Measurements from ENCODE around the gene TIAM1.

Gene TIAM1

GRCh38 chr21:31203431-31204054 is 140.5 kb downstream of the TIAM1 start:
- DNase-seq (ENCODE audit: low read depth in 2 of 2) = no peak

GRCh38 chr21:31201548-31201947 is 142.5 kb downstream of the TIAM1 start:
- DNase-seq (ENCODE audit: low read depth in 2 of 2) = no peak

- no peak for DNase-seq (ENCODE audit: low read depth in 2 of 2)
Measured at GRCh38 chr21:31201144-31201543, 142.9 kb downstream of the TIAM1 start.

GRCh38 chr21:31198575-31198974 is 145.5 kb downstream of the TIAM1 start:
- no peak for DNase-seq (ENCODE audit: low read depth in 2 of 2)

GRCh38 chr21:31196724-31197123 is 147.3 kb downstream of the TIAM1 start:
- no peak for DNase-seq (ENCODE audit: low read depth in 2 of 2)

GRCh38 chr21:31195334-31196015 is 148.6 kb downstream of the TIAM1 start:
- DNase-seq (ENCODE audit: low read depth in 2 of 2) = no peak

- no peak for DNase-seq (ENCODE audit: low read depth in 2 of 2)
Measured at GRCh38 chr21:31194510-31195293, 149.4 kb downstream of the TIAM1 start.

- DNase-seq (ENCODE audit: low read depth in 2 of 2) = no peak
Measured at GRCh38 chr21:31193761-31194160, 150.3 kb downstream of the TIAM1 start.

GRCh38 chr21:31191553-31191952 is 152.5 kb downstream of the TIAM1 start:
- DNase-seq (ENCODE audit: low read depth in 2 of 2) = no peak

GRCh38 chr21:31190516-31190915 is 153.5 kb downstream of the TIAM1 start:
- DNase-seq (ENCODE audit: low read depth in 2 of 2) = no peak

- no peak for DNase-seq (ENCODE audit: low read depth in 2 of 2)
Measured at GRCh38 chr21:31187499-31187898, 156.6 kb downstream of the TIAM1 start.

- DNase-seq (ENCODE audit: low read depth in 2 of 2) = no peak
Measured at GRCh38 chr21:31186916-31187315, 157.1 kb downstream of the TIAM1 start.

GRCh38 chr21:31185663-31186062 is 158.4 kb downstream of the TIAM1 start:
- no peak for DNase-seq (ENCODE audit: low read depth in 2 of 2)

- DNase-seq (ENCODE audit: low read depth in 2 of 2) = no peak
Measured at GRCh38 chr21:31184876-31185275, 159.2 kb downstream of the TIAM1 start.

- peak in 1 of 2 donors; percentile 53 for DNase-seq (ENCODE audit: low read depth in 2 of 2)
Measured at GRCh38 chr21:31184459-31184858, 159.6 kb downstream of the TIAM1 start.

- DNase-seq (ENCODE audit: low read depth in 2 of 2) = peak in 1 of 2 donors; percentile 35
Measured at GRCh38 chr21:31182231-31183140, 161.6 kb downstream of the TIAM1 start.

GRCh38 chr21:31181082-31181750 is 162.8 kb downstream of the TIAM1 start:
- DNase-seq (ENCODE audit: low read depth in 2 of 2) = no peak

GRCh38 chr21:31180256-31181081 is 163.6 kb downstream of the TIAM1 start:
- DNase-seq (ENCODE audit: low read depth in 2 of 2) = no peak

- no peak for DNase-seq (ENCODE audit: low read depth in 2 of 2)
Measured at GRCh38 chr21:31176725-31177124, 167.3 kb downstream of the TIAM1 start.

GRCh38 chr21:31176080-31176551 is 167.9 kb downstream of the TIAM1 start:
- DNase-seq (ENCODE audit: low read depth in 2 of 2) = no peak
